ENCODE results near the gene LRRFIP1.
"Not testable (repeated sequence)": the region's sequence is repeated elsewhere in the genome, so short reads cannot be mapped to it uniquely, and the experiment has no call there.

Gene LRRFIP1

GRCh38 chr2:237662671-237663093 lies 35.3 kb downstream of the LRRFIP1 start:
- DNase-seq: peak; percentile 20 to 42
- no peak for TF ChIP-seq GATA1 (IDR thresholded peaks at IDR 0.05; ENCODE audit: low read depth, low read length)
- no peak for TF ChIP-seq POLR2A (IDR thresholded peaks at IDR 0.05; ENCODE audit: low read length)

GRCh38 chr2:237663517-237664110 lies 36.2 kb downstream of the LRRFIP1 start:
- TF ChIP-seq POLR2A (IDR thresholded peaks at IDR 0.05; ENCODE audit: low read length): no peak
- no peak for TF ChIP-seq GATA1 (IDR thresholded peaks at IDR 0.05; ENCODE audit: low read depth, low read length)
- DNase-seq: no peak

GRCh38 chr2:237664151-237664550 lies 36.8 kb downstream of the LRRFIP1 start:
- no peak for DNase-seq
- TF ChIP-seq POLR2A (IDR thresholded peaks at IDR 0.05; ENCODE audit: low read length) (no peak), GATA1 (IDR thresholded peaks at IDR 0.05; ENCODE audit: low read depth, low read length) (no peak)

- DNase-seq: no peak
- TF ChIP-seq GATA1 (IDR thresholded peaks at IDR 0.05; ENCODE audit: low read depth, low read length) (no peak), POLR2A (IDR thresholded peaks at IDR 0.05; ENCODE audit: low read length) (no peak)
Measured at GRCh38 chr2:237665713-237666143, 38.3 kb downstream of the LRRFIP1 start.

GRCh38 chr2:237666606-237667005 lies 39.2 kb downstream of the LRRFIP1 start:
- no peak for DNase-seq
- TF ChIP-seq GATA1 (IDR thresholded peaks at IDR 0.05; ENCODE audit: low read depth, low read length) (no peak), POLR2A (IDR thresholded peaks at IDR 0.05; ENCODE audit: low read length) (no peak)

- not testable (repeated sequence) for DNase-seq
Measured at GRCh38 chr2:237667050-237667576, 39.7 kb downstream of the LRRFIP1 start.

- DNase-seq: no peak
- TF ChIP-seq POLR2A (IDR thresholded peaks at IDR 0.05; ENCODE audit: low read length) (no peak), GATA1 (IDR thresholded peaks at IDR 0.05; ENCODE audit: low read depth, low read length) (no peak)
Measured at GRCh38 chr2:237667893-237668292, 40.5 kb downstream of the LRRFIP1 start.

GRCh38 chr2:237668440-237668839 lies 41.1 kb downstream of the LRRFIP1 start:
- TF ChIP-seq POLR2A (IDR thresholded peaks at IDR 0.05; ENCODE audit: low read length): no peak
- TF ChIP-seq GATA1 (IDR thresholded peaks at IDR 0.05; ENCODE audit: low read depth, low read length): no peak
- no peak for DNase-seq

GRCh38 chr2:237669283-237669627 lies 41.9 kb downstream of the LRRFIP1 start:
- DNase-seq: no peak
- TF ChIP-seq GATA1 (IDR thresholded peaks at IDR 0.05; ENCODE audit: low read depth, low read length) (no peak), POLR2A (IDR thresholded peaks at IDR 0.05; ENCODE audit: low read length) (no peak)

GRCh38 chr2:237669628-237670392 lies 42.4 kb downstream of the LRRFIP1 start:
- no peak for TF ChIP-seq POLR2A (IDR thresholded peaks at IDR 0.05; ENCODE audit: low read length)
- no peak for TF ChIP-seq GATA1 (IDR thresholded peaks at IDR 0.05; ENCODE audit: low read depth, low read length)
- no peak for DNase-seq

- no peak for DNase-seq
- TF ChIP-seq POLR2A (IDR thresholded peaks at IDR 0.05; ENCODE audit: low read length) (no peak), GATA1 (IDR thresholded peaks at IDR 0.05; ENCODE audit: low read depth, low read length) (no peak)
Measured at GRCh38 chr2:237670641-237671040, 43.3 kb downstream of the LRRFIP1 start.

GRCh38 chr2:237671466-237672138 lies 44.2 kb downstream of the LRRFIP1 start:
- DNase-seq: no peak
- TF ChIP-seq POLR2A (IDR thresholded peaks at IDR 0.05; ENCODE audit: low read length): no peak
- no peak for TF ChIP-seq GATA1 (IDR thresholded peaks at IDR 0.05; ENCODE audit: low read depth, low read length)

GRCh38 chr2:237672731-237673129 lies 45.3 kb downstream of the LRRFIP1 start:
- no peak for TF ChIP-seq POLR2A (IDR thresholded peaks at IDR 0.05; ENCODE audit: low read length)
- TF ChIP-seq GATA1 (IDR thresholded peaks at IDR 0.05; ENCODE audit: low read depth, low read length): no peak
- no peak for DNase-seq
